GM19240 (cell line): ENCODE results near the gene MRI1.
"Not testable (repeated sequence)": the region's sequence is repeated elsewhere in the genome, so short reads cannot be mapped to it uniquely, and the experiment has no call there.

Experiments used
- DNase-seq: peaks from one replicate; pipeline ENCODE4 v3.0.0; 2011; ENCODE audit warnings: low spot score; ENCODE audit not compliant: insufficient read length

MRI1 gene

GRCh38 chr19:13764101-13764807 lies at the start of gene MRI1:
Gene MRI1, plus strand, starts transcription at chr19:13764522. Its CDS starts 67 bp downstream, at chr19:13764589.
- peak; percentile 94 for DNase-seq

- no peak for DNase-seq
Measured at GRCh38 chr19:13717194-13717643, 47.1 kb upstream of the MRI1 start.

GRCh38 chr19:13718733-13719132 lies 45.6 kb upstream of the MRI1 start:
- DNase-seq, result no peak

GRCh38 chr19:13722146-13722545 lies 42.2 kb upstream of the MRI1 start:
- no peak for DNase-seq

- DNase-seq, result no peak
Measured at GRCh38 chr19:13723206-13723605, 41.1 kb upstream of the MRI1 start.

- no peak for DNase-seq
Measured at GRCh38 chr19:13726323-13726722, 38.0 kb upstream of the MRI1 start.

GRCh38 chr19:13727798-13728197 lies 36.5 kb upstream of the MRI1 start:
- DNase-seq, result no peak

- DNase-seq, result no peak
Measured at GRCh38 chr19:13729859-13730258, 34.5 kb upstream of the MRI1 start.

GRCh38 chr19:13731147-13731964 lies 33.0 kb upstream of the MRI1 start:
- peak; percentile 99 for DNase-seq

- no peak for DNase-seq
Measured at GRCh38 chr19:13732337-13732736, 32.0 kb upstream of the MRI1 start.

GRCh38 chr19:13734751-13735150 lies 29.6 kb upstream of the MRI1 start:
- no peak for DNase-seq

- DNase-seq, result no peak
Measured at GRCh38 chr19:13738073-13738472, 26.2 kb upstream of the MRI1 start.

GRCh38 chr19:13741893-13742292 lies 22.4 kb upstream of the MRI1 start:
- no peak for DNase-seq

GRCh38 chr19:13742756-13743155 lies 21.6 kb upstream of the MRI1 start:
- DNase-seq, result no peak

GRCh38 chr19:13744174-13744573 lies 20.1 kb upstream of the MRI1 start:
- DNase-seq, result no peak

- DNase-seq, result no peak
Measured at GRCh38 chr19:13747098-13747453, 17.2 kb upstream of the MRI1 start.

- DNase-seq, result no peak
Measured at GRCh38 chr19:13748169-13748828, 16.0 kb upstream of the MRI1 start.

- no peak for DNase-seq
Measured at GRCh38 chr19:13751436-13751835, 12.9 kb upstream of the MRI1 start.

- not testable (repeated sequence) for DNase-seq
Measured at GRCh38 chr19:13753622-13754021, 10.7 kb upstream of the MRI1 start.

GRCh38 chr19:13756210-13756609 lies 8.1 kb upstream of the MRI1 start:
- no peak for DNase-seq

GRCh38 chr19:13757805-13758772 lies 6.2 kb upstream of the MRI1 start:
- DNase-seq, result no peak
